Left ventricle myocardium inferior (tissue), 1 donor: Measurements from ENCODE around the gene MCHR1. TPM values are rescaled to one million over a fixed set of nuclear protein-coding genes. Genes with fewer than 3 reads are reported as not detected.

ENCODE experiments used
- DNase-seq: peaks from one replicate; pipeline ENCODE4 v3.0.0-alpha.2; 2020
- H3K27ac ChIP-seq: fragments of 200-600 bp; replicated peaks from 2 replicates; pipeline ENCODE4 v1.8.0; 2021
- H3K27me3 ChIP-seq: fragments of 200-600 bp; 2 replicates; pipeline ENCODE4 v1.8.0; 2021; ENCODE audit warnings: low read depth
- H3K36me3 ChIP-seq: fragments of 200-600 bp; 2 replicates; pipeline ENCODE4 v1.8.0; 2021
- H3K4me1 ChIP-seq: fragments of 200-600 bp; 2 replicates; pipeline ENCODE4 v1.8.0; 2021
- H3K4me3 ChIP-seq: fragments of 200-600 bp; 2 replicates; pipeline ENCODE4 v1.8.0; 2021; ENCODE audit warnings: mild to moderate bottlenecking, moderate library complexity
- H3K9me3 ChIP-seq: fragments of 200-600 bp; replicated peaks from 2 replicates; pipeline ENCODE4 v1.8.0; 2021
- CTCF ChIP-seq: fragments of 200-600 bp; IDR thresholded peaks from 2 replicates; pipeline ENCODE4 v1.8.0; 2021; ENCODE audit warnings: antibody characterized with exemption, mild to moderate bottlenecking, borderline replicate concordance
- intact Hi-C: fragments of 100-400 bp; cut with micrococcal nuclease; formaldehyde crosslinking; loops from one replicate; pipeline ENCODE4 v1.11.0; 2022
- total RNA-seq: library from RNA; stranded (reverse); fragmentation: NEBNext Ultra II Directional; extraction: Animal tissue kit (Norgen Biotek cat#: 25700); gene quantifications from one replicate; pipeline ENCODE4 v1.2.1, GENCODE V29; 2021
- donor health status: DM: no; HTN: yes; CAD: no; lungs with severe emphysema.

MCHR1 gene
- total RNA-seq, 1 donor from 2014 or later = 0.36 TPM

GRCh38 chr22:40678493-40679248 lies 613 bp upstream of the MCHR1 start:
- Histone ChIP-seq H3K27me3 (peaks cover 15% of the 10 kb centered on the region), H3K9me3 (no peaks in the 10 kb centered on the region), H3K36me3 (no peaks in the 10 kb centered on the region), H3K4me1 (peaks cover 32% of the 10 kb centered on the region), H3K4me3 (peak overlapping the region; percentile 53), H3K27ac (no peak overlapping the region)
- no peak for TF ChIP-seq CTCF
- intact Hi-C loops = no loop called here
- DNase-seq = no peak

GRCh38 chr22:40679964-40680818 lies 907 bp downstream of the MCHR1 start:
- H3K4me1 ChIP-seq = peaks cover 32% of the 10 kb centered on the region
- H3K36me3 ChIP-seq = no peaks in the 10 kb centered on the region
- intact Hi-C loops = loop anchor here (5.0 kb wide), 1 partner anchor 77 kb away; no protein-coding TSS in a partner anchor
- H3K9me3 ChIP-seq = no peaks in the 10 kb centered on the region
- DNase-seq = no peak
- H3K27ac ChIP-seq = no peak overlapping the region
- H3K4me3 ChIP-seq = peak overlapping the region; percentile 53
- H3K27me3 ChIP-seq = peaks cover 15% of the 10 kb centered on the region
- no peak for TF ChIP-seq CTCF

GRCh38 chr22:40680819-40681183 lies 1.5 kb downstream of the MCHR1 start:
- no peaks in the 10 kb centered on the region for H3K9me3 ChIP-seq
- H3K27me3 ChIP-seq = peaks cover 15% of the 10 kb centered on the region
- no peak overlapping the region for H3K27ac ChIP-seq
- TF ChIP-seq CTCF = no peak
- no peak overlapping the region for H3K4me3 ChIP-seq
- H3K36me3 ChIP-seq = no peaks in the 10 kb centered on the region
- no peak for DNase-seq
- intact Hi-C loops = loop anchor here (5.0 kb wide), 1 partner anchor 76 kb away; no protein-coding TSS in a partner anchor
- H3K4me1 ChIP-seq = peaks cover 32% of the 10 kb centered on the region

GRCh38 chr22:40681451-40681850 lies 2.2 kb downstream of the MCHR1 start:
- DNase-seq = no peak
- peaks cover 32% of the 10 kb centered on the region for H3K4me1 ChIP-seq
- peaks cover 15% of the 10 kb centered on the region for H3K27me3 ChIP-seq
- H3K36me3 ChIP-seq = no peaks in the 10 kb centered on the region
- H3K9me3 ChIP-seq = no peaks in the 10 kb centered on the region
- intact Hi-C loops = loop anchor here (5.0 kb wide), 1 partner anchor 76 kb away; no protein-coding TSS in a partner anchor
- H3K27ac ChIP-seq = no peak overlapping the region
- H3K4me3 ChIP-seq = no peak overlapping the region
- no peak for TF ChIP-seq CTCF

GRCh38 chr22:40684728-40685127 lies 5.4 kb downstream of the MCHR1 start:
- no peak for TF ChIP-seq CTCF
- no peaks in the 10 kb centered on the region for H3K36me3 ChIP-seq
- peaks cover 18% of the 10 kb centered on the region for H3K4me1 ChIP-seq
- DNase-seq = no peak
- intact Hi-C loops = loop anchor here (5.0 kb wide), 1 partner anchor 73 kb away; no protein-coding TSS in a partner anchor
- no peak overlapping the region for H3K4me3 ChIP-seq
- no peak overlapping the region for H3K27ac ChIP-seq
- H3K9me3 ChIP-seq = no peaks in the 10 kb centered on the region
- peaks cover 3% of the 10 kb centered on the region for H3K27me3 ChIP-seq
